GM19099 (cell line): Measurements from ENCODE around the gene CYP11A1.

Experiments
- POLR2A ChIP-seq: IDR thresholded peaks from 3 replicates; pipeline ENCODE4 v1.6.1; 2011; ENCODE audit warnings: low read depth; ENCODE audit not compliant: insufficient read length; ENCODE audit errors: extremely low read depth

CYP11A1 gene

DNA sequence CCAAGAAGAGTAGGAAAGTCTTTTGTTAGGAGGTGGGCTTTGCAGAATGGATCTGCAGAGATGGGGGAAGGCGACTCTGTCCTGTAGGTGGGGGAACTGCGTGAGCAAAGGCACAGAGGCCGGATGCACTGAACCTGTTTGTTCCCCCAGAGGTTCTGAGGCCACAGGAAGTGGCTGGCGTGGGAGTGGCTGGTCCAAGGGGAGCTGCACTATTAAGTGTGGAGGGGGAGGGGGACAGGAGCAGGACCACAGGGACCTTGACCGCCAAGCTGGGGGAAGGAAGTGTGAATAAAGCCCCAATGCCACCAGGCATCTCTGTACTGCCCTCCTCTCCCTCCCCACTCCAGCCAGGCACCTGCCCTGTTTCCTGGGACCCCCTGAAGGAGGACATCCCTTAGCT lies 51.8 kb downstream of the CYP11A1 start:
- TF ChIP-seq POLR2A, result no peak

DNA sequence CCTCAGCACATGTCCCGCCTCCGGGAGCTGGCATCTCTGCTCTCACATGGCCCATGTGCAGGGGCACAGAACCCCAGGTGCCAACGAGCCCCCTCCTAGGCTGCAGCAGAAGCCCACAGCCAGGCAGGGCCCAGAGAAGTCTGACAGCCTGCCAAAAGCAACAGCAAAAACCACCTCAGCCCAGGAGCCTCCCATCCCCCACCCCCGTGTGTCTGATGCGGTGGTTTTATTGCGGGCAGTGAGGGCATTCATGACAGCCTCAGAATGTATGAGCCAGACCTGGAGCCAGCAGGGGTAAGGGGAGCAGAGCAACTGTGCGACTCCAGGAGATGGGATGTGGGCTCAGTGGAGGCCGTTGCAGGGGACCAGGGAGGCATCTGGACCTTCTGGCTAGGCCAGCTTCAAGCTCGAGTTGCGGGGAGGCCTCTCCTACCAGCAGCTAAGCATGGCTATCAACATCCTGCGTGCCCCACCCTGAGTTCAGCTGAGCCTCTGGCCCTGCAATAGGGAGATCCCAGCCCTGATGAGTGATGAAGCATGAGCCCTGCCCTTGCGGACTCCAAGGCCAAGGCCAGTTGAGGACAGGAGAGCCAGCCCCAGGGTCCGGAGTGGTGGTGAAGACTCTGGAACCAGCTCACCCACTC lies 52.5 kb downstream of the CYP11A1 start:
- TF ChIP-seq POLR2A, result no peak

DNA sequence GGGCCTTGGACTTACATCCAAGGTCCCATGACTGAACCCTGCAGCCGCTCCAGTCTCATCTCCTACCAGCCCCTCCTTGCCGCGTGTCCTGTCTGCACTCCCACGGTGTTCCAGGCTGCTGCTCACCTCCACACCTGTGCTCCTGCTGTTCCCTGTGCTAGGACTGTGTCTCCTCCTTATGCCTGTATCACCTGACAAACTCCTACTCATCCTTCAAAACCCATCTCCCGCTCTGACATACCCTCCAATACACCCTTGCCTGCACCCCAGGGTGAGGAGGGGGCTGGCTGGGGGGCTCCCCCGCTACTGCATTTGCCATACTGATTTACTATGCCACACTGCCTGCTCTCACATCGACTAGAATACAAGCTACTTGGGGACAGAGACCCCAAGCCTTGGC lies 53.6 kb downstream of the CYP11A1 start:
- no peak for TF ChIP-seq POLR2A

DNA sequence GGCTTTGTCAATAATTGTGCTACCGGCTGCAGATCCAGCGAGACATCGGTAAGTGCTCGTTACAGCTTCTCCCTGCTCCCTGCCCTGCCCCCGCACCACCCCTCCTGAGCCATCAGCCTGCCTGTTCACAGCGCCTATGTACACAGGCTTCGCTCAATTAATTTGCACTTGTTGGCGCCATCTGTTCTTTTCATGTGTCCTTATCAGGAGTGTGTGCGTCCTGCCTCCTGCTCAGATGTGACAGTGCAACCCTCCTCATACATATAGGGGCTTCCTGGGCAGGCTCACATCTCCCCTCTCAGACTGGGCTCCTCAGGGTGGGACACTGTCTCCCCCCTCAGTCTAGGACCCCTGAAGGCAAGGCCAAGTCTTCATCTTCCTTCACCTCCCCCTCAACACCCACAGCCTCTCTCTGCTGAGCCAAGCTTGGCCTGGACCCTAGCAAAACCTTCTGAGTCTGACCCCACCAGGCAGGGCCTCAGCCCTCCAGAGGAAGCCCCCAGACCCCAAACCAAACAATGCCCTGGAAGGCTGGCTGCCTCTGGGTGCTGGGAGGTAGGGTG lies 54.9 kb downstream of the CYP11A1 start:
- TF ChIP-seq POLR2A, result no peak

DNA sequence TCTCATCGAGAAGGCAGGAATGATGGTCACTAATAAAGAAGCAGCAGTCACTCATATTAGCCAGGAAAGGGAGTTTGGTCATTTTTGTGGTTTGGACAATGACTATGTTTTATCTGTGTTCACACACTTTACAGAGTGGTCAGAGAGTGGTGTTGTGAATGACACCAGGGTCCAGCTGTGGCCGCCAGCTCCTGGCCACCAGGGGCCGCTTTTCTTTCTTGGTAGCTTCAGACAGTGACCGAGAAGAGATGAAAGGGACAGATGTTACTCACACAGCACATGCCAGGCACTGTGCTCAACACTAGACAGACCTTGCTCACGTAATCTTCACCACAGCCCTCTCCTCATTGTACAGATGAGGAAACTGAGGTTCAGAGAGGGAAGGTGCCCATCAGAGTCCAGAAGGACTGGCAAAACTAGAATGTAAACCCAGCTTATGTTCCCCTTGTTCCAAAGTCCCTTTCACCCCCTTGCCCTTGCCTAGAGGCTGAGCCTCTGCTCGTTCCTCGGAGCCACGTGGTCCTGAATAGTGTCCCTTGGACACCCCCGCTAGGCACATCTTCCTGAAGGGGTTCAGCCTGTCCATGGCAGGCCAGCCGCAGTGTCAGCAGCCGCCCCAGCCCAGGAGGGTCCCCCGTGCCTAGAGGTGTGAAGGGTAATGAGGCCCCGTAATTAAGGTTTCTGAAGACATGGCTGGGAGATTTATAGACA lies 55.6 kb downstream of the CYP11A1 start:
- no peak for TF ChIP-seq POLR2A

DNA sequence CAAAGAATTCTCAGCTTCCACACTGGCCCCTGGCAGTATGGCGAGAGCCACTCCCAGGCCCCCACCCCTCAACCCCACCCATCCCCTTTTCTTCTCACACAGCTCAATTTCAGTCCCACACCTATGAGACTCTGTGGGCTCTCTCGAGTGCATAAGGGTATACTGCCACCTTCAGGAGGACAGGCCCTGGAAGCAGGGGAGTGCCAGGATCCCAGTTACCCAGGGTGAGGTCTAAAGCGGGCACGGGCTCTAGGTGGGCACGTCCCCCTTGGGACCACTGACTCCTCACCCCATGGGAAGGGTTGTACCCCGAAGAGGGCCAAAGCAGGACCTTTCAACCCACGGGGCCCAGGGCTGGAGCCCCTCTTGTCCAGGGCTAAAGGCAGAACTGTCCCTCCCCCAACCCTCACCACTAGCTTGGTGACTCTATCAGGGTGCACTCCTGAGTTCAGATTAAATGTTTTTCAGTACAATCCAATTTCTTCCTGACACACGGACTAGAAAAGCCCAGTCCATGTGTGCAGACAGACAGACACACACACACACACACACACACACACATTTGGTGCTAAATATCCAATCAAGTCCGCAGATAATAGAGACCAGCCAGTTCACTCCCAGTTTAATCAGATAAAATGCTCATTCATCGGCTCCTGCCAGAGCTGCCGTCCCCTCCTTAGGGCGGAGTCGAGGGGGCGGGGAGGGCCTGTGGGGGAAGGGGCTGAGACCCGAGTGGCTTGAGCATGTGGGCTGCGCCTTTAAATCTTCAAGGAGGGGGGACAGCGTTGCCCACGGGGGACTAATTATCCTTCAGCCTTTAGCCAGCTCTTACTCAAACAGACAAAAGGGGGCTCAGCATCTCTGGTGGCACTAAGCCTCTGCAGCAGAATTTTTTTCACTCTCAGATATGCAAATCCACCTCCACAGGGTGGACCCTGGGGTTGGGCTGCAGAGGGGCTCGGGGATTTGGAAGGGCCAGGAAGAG lies 59.3 kb downstream of the CYP11A1 start:
- no peak for TF ChIP-seq POLR2A

DNA sequence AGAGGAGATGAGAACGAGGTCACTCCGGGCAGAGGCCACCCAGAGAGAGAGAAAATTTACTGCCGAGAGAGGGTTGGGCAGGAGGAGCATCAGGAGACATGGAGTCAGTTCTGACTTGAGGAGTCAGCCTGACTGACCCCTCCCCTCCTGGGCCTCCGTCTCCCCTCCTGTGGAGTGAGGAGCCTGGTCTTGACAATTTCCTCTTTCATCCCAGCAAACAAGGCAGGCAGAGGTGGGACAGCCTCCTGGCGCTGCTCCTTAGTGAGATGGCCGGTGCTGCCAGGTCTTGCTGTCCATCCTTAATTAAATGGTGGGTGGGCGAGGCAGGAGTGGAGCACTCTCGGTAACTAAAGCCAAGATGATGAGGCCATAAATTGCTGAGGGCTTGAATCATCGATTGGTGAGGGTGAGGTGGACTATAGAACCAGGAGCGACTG lies 60.6 kb downstream of the CYP11A1 start:
- TF ChIP-seq POLR2A, result no peak

DNA sequence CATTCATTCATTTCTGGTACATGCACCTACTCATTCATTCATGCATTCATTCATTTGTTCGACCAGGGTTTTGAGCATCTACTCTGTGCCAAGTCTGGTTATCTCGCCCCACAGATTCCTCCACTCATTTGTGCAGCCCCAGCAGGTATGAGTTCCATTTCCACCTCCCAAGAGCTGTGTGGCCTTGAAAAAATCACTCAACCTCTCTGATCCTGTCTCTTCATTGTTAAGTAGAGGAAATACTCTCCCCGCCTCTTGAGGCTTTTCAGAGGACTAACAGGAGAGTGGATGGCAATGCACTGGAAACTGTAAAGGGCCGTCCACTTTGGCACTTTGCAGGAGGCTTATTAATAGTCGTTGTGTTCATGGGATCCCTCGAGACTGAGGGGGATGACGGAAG lies 61.8 kb downstream of the CYP11A1 start:
- TF ChIP-seq POLR2A, result no peak

DNA sequence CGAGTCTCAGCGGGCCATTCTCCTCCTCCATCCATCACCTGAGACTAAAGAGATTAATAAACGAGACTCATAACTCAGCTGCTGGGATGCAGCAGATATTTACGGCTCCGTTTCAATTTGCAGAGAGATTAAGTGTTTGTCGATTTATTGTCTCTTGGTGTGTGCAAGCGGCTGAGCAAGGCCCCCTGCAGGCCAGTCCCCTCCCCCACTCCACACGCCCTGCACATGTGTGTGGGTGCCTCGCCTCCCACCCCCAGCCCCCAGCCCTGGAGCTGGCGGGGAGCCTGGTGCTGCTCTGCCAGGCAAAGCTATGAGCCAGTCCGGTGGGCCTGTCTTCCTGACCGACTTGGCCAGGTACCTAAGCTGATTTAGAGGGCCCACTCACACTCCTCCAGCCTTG lies 63.0 kb downstream of the CYP11A1 start:
- no peak for TF ChIP-seq POLR2A

DNA sequence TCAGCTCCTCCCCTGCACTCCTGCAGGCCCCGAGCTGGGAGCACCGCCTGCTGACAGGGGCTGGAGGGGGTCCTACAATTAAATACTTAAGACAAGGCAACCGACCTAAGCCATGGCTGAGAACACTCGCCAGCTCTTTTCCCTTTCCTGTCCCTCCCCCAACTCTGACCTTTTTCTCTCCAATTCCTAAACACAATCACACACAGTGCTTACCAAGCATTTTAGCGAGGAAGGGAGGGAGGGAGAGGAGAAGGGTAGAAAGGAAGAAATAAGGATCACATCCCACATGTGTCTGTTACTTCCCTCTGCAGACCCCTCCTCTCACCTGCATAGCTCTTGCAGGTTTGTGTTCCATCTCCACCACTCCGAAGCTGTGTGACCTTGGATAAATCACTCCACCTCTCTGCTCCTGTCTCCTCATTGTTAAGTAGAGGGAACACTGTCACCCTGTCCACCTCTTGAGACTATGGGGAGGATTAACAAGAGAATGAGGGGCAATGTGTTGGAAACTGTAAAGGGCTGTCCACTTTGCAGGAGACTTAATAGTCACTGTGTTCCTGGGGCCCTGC lies 63.6 kb downstream of the CYP11A1 start:
- no peak for TF ChIP-seq POLR2A

DNA sequence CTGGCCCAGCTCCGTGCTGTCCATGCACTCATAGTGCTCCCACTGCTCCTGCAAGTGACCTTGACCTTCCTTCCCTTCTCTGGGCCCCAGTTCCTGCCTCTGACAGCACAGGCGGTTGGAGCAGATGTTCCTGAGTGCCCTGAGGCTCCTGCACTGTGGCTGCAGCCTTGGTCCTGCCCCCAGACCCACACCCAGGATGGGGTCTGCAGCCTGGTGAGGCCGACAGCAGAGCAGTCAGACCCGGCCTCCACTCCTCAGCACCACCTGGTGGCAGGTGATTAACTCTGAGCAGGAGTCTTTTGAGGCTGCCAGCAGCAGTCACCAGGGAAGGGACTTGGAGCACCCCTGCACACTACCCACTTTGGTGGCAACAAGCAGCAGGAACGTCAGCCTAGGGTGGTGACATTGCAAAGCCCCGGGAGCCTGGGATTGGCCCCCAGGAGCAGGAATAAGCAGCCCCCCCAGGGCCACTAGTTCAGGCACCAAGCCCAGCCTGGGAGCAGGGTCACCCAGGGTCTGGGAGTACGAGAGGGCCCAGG lies 64.6 kb downstream of the CYP11A1 start:
- TF ChIP-seq POLR2A, result no peak

DNA sequence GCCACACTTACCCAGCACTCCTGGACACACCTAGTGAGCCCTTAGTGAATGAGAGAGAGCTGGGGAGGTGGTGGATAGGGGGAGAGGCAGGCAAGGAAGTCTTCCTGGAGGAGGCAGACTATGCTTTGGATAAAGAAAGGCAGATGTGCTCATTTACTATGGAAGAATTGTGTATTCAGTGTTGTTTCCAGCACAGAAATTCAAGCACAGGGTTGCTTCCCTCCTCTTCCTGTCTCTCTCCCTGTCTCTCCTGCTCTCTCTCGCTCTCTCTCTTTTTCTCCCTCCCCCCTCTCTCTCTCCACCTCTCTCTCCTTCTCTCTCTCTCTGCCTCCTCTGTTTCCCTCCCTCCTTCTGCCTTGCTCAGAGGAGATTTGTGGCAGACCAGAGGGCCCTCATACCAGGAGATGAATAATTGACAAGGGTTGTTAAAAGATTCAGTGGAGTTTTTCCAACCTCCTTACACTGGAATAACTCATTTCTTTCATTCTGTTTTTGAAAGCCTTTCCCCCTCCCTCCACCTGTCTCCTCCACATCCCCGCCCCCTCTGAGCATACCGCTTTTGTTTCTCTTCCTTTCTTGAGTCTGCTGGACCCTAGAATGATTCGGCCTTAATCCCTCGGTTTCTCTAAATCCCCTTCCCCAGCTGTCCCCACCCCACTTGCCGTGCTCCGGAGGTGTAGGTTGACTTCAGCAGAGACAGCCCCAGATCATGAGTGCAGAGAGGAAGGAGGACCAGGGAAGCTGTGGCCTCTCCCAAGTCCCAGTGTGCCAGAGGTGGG lies 65.7 kb downstream of the CYP11A1 start:
- TF ChIP-seq POLR2A, result no peak

DNA sequence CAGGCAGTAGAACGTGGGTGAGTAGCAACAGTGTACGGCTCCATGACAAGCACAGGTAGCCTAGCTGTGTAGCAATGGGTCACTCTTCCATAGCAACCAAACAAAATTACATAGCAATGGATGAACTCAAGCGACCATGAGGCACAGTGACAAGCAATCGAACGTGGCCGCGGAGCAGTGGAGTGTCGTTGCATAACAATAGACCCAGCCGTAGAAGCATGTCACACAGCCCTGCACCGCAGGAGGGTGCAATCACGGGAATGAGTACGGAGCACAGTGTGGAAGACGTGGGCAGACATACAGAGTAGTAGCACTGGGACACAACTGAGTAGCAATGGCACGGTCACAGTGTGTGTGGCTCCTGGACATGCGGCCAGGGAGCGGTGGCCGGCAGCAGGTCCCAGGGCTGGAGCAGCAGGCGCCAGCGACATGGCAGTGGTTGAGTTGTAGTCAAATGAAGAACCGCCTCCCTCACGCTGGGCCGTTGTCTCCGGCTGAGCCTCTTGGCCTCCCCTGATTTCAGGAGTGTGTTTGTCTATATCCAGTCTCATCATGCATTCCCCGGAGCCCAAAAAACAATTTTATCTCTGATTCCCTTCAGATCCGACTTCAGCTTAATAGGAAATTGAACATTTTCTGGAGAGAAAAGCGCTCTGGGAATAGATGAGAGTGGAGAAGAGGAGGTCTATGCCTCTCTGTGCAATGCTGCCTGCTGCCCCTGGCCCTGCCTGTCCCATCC lies 67.2 kb downstream of the CYP11A1 start:
- TF ChIP-seq POLR2A, result no peak

DNA sequence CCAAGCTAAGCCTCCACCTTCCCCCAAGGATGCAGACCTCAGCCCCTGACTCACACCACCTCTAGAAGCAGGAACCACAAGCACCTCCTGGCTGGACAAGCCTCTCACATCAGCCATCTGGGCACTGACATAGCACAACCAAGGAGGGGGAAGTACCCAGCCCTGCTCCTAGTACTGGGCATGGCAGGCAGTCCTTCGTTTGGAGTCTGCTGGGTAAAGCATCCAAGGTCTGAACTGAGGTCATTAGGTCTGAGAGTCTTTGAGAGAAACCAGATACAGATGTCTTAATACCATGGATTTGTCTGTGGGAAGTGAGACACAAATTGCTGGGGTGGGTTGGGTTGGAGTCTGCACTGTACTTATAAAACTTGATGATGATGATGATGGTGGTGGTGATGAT lies 69.6 kb downstream of the CYP11A1 start:
- TF ChIP-seq POLR2A, result no peak

DNA sequence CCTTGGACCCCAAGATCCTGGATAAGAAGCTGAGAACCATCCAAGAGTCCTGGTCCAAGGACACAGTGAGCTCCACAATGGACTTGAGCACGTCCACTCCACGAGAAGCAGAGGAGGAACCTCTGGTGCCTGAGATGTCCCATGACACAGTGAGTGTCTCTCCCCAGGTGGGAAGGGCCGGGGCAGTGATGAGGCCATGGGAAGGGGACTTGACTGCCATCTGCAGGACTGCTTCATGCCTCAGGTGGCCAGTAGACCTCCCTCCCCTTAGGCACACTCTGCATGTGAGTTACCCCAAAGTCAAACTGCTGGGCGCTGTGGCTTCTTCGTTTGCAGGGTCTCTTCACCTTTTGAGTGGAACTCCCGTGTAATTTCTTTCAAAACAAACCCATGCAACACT lies 71.6 kb downstream of the CYP11A1 start:
- TF ChIP-seq POLR2A, result no peak
